ENCODE data around the gene HARS1.
A peak's percentile ranks its signal among the peaks of the same experiment; 100 is the strongest.
"Not testable (repeated sequence)": the region's sequence is repeated elsewhere in the genome, so short reads cannot be mapped to it uniquely, and the experiment has no call there.

HARS1 gene

DNA sequence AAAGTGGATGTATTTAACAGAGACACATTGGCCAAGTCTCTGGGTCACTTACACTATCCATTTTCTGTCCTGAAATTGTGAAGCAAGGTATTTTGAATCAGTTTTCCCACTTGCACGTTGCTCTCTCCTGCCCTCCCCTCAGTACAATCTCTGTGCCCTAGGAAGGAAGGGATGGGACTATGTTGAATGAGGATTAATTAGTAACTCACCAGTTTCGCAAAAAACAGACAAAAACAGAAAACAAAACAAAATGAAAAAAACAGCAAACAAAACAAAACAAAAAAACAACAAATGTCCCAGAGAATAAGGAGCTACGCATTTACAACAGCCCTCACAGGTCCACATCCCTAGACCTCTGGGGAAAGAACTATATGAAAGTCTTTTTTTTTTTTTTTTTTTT lies 57.1 kb downstream of the HARS1 start:
- H3K4me3 ChIP-seq (ENCODE audit: low read length in 2 of 2), result no peak overlapping the region
- no peaks in the 10 kb centered on the region for H3K36me3 ChIP-seq (ENCODE audit: control insufficient read depth in 2 of 2, insufficient read depth in 2 of 2, low read length in 2 of 2)
- H3K27ac ChIP-seq (ENCODE audit: low read depth in 2 of 2, low read length in 2 of 2), result peak overlapping the region in 1 of 2 donors; percentile 55
- no peaks in the 10 kb centered on the region for H3K27me3 ChIP-seq (ENCODE audit: control insufficient read depth in 2 of 2, insufficient read depth in 2 of 2, low read length in 2 of 2)
- no peak overlapping the region for H3K9ac ChIP-seq (ENCODE audit: low read depth in 1 of 2, low read length in 2 of 2)
- peaks cover 22 to 27% of the 10 kb centered on the region in 2 donors for H3K4me1 ChIP-seq (ENCODE audit: control insufficient read depth in 2 of 2, insufficient read depth in 2 of 2, low read length in 2 of 2)
- no peaks in the 10 kb centered on the region for H3K9me3 ChIP-seq (ENCODE audit: control insufficient read depth in 2 of 2, low read length in 2 of 2)

DNA sequence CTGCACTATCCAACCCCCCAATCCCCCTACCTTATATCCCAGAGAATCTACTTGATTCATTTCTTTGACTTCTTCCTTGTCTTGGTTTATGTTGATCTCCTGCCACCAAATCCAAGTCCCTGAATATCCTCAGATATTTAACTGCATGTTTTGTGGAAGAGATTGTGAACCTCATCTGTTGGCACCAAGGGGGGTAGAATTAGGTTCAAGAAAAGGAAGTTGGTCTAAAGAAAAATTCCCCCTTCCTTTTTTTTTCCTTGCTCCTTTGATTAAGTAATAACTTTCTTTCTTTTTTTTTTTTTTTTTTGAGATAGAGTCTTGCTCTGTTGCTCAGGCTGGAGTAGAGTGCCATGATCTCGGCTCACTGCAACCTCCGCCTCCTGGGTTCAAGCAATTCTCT lies 57.7 kb downstream of the HARS1 start:
- H3K9ac ChIP-seq (ENCODE audit: low read depth in 1 of 2, low read length in 2 of 2), result peak overlapping the region; percentile 77 to 86
- peak overlapping the region; percentile 80 to 87 for H3K27ac ChIP-seq (ENCODE audit: low read depth in 2 of 2, low read length in 2 of 2)
- no peaks in the 10 kb centered on the region for H3K27me3 ChIP-seq (ENCODE audit: control insufficient read depth in 2 of 2, insufficient read depth in 2 of 2, low read length in 2 of 2)
- H3K4me3 ChIP-seq (ENCODE audit: low read length in 2 of 2), result peak overlapping the region; percentile 79 to 91
- no peaks in the 10 kb centered on the region for H3K9me3 ChIP-seq (ENCODE audit: control insufficient read depth in 2 of 2, low read length in 2 of 2)
- peaks cover 22 to 27% of the 10 kb centered on the region in 2 donors for H3K4me1 ChIP-seq (ENCODE audit: control insufficient read depth in 2 of 2, insufficient read depth in 2 of 2, low read length in 2 of 2)
- no peaks in the 10 kb centered on the region for H3K36me3 ChIP-seq (ENCODE audit: control insufficient read depth in 2 of 2, insufficient read depth in 2 of 2, low read length in 2 of 2)

- H3K27ac ChIP-seq (ENCODE audit: low read depth in 2 of 2, low read length in 2 of 2), result peak within 1 kb of the TSS; percentile 80 to 87
- H3K9ac ChIP-seq (ENCODE audit: low read depth in 1 of 2, low read length in 2 of 2), result peak within 1 kb of the TSS; percentile 77 to 86
- H3K36me3 ChIP-seq (ENCODE audit: control insufficient read depth in 2 of 2, insufficient read depth in 2 of 2, low read length in 2 of 2), result no peaks in the 10 kb centered on the region
- H3K4me1 ChIP-seq (ENCODE audit: control insufficient read depth in 2 of 2, insufficient read depth in 2 of 2, low read length in 2 of 2), result peaks cover 22 to 27% of the 10 kb centered on the region in 2 donors
- H3K9me3 ChIP-seq (ENCODE audit: control insufficient read depth in 2 of 2, low read length in 2 of 2), result no peaks in the 10 kb centered on the region
- no peaks in the 10 kb centered on the region for H3K27me3 ChIP-seq (ENCODE audit: control insufficient read depth in 2 of 2, insufficient read depth in 2 of 2, low read length in 2 of 2)
- peak within 1 kb of the TSS; percentile 79 to 91 for H3K4me3 ChIP-seq (ENCODE audit: low read length in 2 of 2)
Measured at GRCh38 chr5:140633021-140633471, 58.1 kb downstream of the HARS1 start, which contains the start of gene CD14. TSS of gene CD14 (minus strand) at chr5:140633175. CDS start at chr5:140633071, 104 bp downstream.

DNA sequence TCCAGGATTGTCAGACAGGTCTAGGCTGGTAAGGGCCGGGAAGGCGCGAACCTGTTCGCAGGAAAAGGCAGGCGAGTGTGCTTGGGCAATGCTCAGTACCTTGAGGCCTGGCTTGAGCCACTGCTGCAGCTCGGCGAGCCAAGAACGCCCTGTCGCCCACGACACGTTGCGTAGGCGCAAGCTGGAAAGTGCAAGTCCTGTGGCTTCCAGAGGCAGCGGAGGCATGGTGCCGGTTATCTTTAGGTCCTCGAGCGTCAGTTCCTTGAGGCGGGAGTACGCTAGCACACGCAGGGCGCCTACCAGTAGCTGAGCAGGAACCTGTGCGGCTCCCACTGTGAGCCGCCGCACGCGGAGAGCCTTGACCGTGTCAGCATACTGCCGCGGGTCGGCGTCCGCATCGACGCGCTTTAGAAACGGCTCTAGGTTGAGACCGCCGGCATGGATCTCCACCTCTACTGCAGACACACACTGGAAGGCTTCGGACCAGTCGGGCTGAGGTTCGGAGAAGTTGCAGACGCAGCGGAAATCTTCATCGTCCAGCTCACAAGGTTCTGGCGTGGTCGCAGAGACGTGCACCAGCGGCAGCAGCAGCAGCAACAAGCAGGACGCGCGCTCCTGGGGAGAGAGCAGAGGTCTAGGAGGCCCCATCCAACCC lies 58.7 kb downstream of the HARS1 start:
- Histone ChIP-seq H3K27ac (ENCODE audit: low read depth in 2 of 2, low read length in 2 of 2) (peak overlapping the region; percentile 80 to 87), H3K36me3 (ENCODE audit: control insufficient read depth in 2 of 2, insufficient read depth in 2 of 2, low read length in 2 of 2) (no peaks in the 10 kb centered on the region), H3K9me3 (ENCODE audit: control insufficient read depth in 2 of 2, low read length in 2 of 2) (no peaks in the 10 kb centered on the region), H3K9ac (ENCODE audit: low read depth in 1 of 2, low read length in 2 of 2) (peak overlapping the region; percentile 77 to 86), H3K27me3 (ENCODE audit: control insufficient read depth in 2 of 2, insufficient read depth in 2 of 2, low read length in 2 of 2) (no peaks in the 10 kb centered on the region), H3K4me1 (ENCODE audit: control insufficient read depth in 2 of 2, insufficient read depth in 2 of 2, low read length in 2 of 2) (peaks cover 22 to 27% of the 10 kb centered on the region in 2 donors), H3K4me3 (ENCODE audit: low read length in 2 of 2) (peak overlapping the region; percentile 79 to 91)

DNA sequence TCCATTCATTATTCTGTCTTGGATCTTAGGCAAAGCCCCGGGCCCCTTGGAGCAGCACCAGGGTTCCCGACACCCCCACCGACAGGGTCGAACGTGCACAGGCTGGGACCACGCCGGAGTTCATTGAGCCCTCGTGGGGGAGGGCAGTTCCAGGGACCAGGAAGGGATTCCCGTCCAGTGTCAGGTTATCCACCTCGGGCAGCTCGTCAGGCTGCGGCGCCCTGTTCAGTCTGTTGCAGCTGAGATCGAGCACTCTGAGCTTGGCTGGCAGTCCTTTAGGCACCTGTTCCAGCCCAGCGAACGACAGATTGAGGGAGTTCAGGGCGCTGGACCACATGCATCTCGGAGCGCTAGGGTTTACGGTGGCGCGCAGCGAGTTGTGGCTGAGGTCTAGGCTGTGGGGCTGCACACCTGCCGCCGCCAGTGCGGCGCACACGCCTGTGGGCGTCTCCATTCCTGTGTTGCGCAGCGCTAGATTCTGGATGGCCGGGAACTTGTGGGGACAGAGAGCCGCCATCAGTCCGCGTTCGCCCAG lies 59.3 kb downstream of the HARS1 start:
- Histone ChIP-seq H3K4me3 (ENCODE audit: low read length in 2 of 2) (peak overlapping the region; percentile 79 to 91), H3K27ac (ENCODE audit: low read depth in 2 of 2, low read length in 2 of 2) (peak overlapping the region; percentile 80 to 87), H3K36me3 (ENCODE audit: control insufficient read depth in 2 of 2, insufficient read depth in 2 of 2, low read length in 2 of 2) (no peaks in the 10 kb centered on the region), H3K9me3 (ENCODE audit: control insufficient read depth in 2 of 2, low read length in 2 of 2) (no peaks in the 10 kb centered on the region), H3K4me1 (ENCODE audit: control insufficient read depth in 2 of 2, insufficient read depth in 2 of 2, low read length in 2 of 2) (peaks cover 22 to 27% of the 10 kb centered on the region in 2 donors), H3K9ac (ENCODE audit: low read depth in 1 of 2, low read length in 2 of 2) (peak overlapping the region; percentile 77 to 86), H3K27me3 (ENCODE audit: control insufficient read depth in 2 of 2, insufficient read depth in 2 of 2, low read length in 2 of 2) (no peaks in the 10 kb centered on the region)

- no peaks in the 10 kb centered on the region for H3K27me3 ChIP-seq (ENCODE audit: control insufficient read depth in 2 of 2, insufficient read depth in 2 of 2, low read length in 2 of 2)
- peak overlapping the region; percentile 27 to 77 for H3K9ac ChIP-seq (ENCODE audit: low read depth in 1 of 2, low read length in 2 of 2)
- H3K27ac ChIP-seq (ENCODE audit: low read depth in 2 of 2, low read length in 2 of 2), result peak overlapping the region; percentile 80 to 87
- peaks cover 22 to 27% of the 10 kb centered on the region in 2 donors for H3K4me1 ChIP-seq (ENCODE audit: control insufficient read depth in 2 of 2, insufficient read depth in 2 of 2, low read length in 2 of 2)
- no peaks in the 10 kb centered on the region for H3K9me3 ChIP-seq (ENCODE audit: control insufficient read depth in 2 of 2, low read length in 2 of 2)
- H3K36me3 ChIP-seq (ENCODE audit: control insufficient read depth in 2 of 2, insufficient read depth in 2 of 2, low read length in 2 of 2), result no peaks in the 10 kb centered on the region
- H3K4me3 ChIP-seq (ENCODE audit: low read length in 2 of 2), result peak overlapping the region; percentile 14 to 91
Measured at GRCh38 chr5:140631036-140631417, 60.1 kb downstream of the HARS1 start.

- Histone ChIP-seq H3K36me3 (ENCODE audit: control insufficient read depth in 2 of 2, insufficient read depth in 2 of 2, low read length in 2 of 2) (no peaks in the 10 kb centered on the region), H3K27me3 (ENCODE audit: control insufficient read depth in 2 of 2, insufficient read depth in 2 of 2, low read length in 2 of 2) (no peaks in the 10 kb centered on the region), H3K9ac (ENCODE audit: low read depth in 1 of 2, low read length in 2 of 2) (peak overlapping the region; percentile 27 to 77), H3K4me1 (ENCODE audit: control insufficient read depth in 2 of 2, insufficient read depth in 2 of 2, low read length in 2 of 2) (peaks cover 22 to 27% of the 10 kb centered on the region in 2 donors), H3K27ac (ENCODE audit: low read depth in 2 of 2, low read length in 2 of 2) (peak overlapping the region; percentile 80 to 87), H3K4me3 (ENCODE audit: low read length in 2 of 2) (peak overlapping the region; percentile 14 to 91), H3K9me3 (ENCODE audit: control insufficient read depth in 2 of 2, low read length in 2 of 2) (no peaks in the 10 kb centered on the region)
Measured at GRCh38 chr5:140630292-140631035, 60.7 kb downstream of the HARS1 start.

- Histone ChIP-seq H3K4me1 (ENCODE audit: control insufficient read depth in 2 of 2, insufficient read depth in 2 of 2, low read length in 2 of 2) (peaks cover 22 to 27% of the 10 kb centered on the region in 2 donors), H3K9ac (ENCODE audit: low read depth in 1 of 2, low read length in 2 of 2) (no peak overlapping the region), H3K9me3 (ENCODE audit: control insufficient read depth in 2 of 2, low read length in 2 of 2) (no peaks in the 10 kb centered on the region), H3K27ac (ENCODE audit: low read depth in 2 of 2, low read length in 2 of 2) (no peak overlapping the region), H3K27me3 (ENCODE audit: control insufficient read depth in 2 of 2, insufficient read depth in 2 of 2, low read length in 2 of 2) (no peaks in the 10 kb centered on the region), H3K36me3 (ENCODE audit: control insufficient read depth in 2 of 2, insufficient read depth in 2 of 2, low read length in 2 of 2) (no peaks in the 10 kb centered on the region), H3K4me3 (ENCODE audit: low read length in 2 of 2) (no peak overlapping the region)
Measured at GRCh38 chr5:140628711-140629110, 62.5 kb downstream of the HARS1 start.

DNA sequence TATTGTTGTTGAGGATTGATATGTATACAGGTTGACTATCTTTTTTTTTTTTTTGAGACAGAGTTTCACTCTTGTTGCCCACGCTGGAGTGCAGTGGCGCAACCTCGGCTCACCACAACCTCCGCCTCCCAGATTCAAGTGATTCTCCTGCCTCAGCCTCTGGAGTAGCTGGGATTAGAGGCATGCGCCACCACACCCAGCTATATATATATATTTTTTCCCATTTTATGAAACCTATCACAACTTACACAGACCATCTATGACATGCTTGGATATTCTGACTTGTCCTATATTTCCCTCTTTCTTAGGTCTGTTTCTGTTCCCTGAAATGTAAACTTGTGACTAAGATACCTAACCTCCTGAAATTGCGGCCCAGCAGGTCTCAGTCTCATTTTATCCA lies 63.2 kb downstream of the HARS1 start:
- Histone ChIP-seq H3K4me3 (ENCODE audit: low read length in 2 of 2) (no peak overlapping the region), H3K9ac (ENCODE audit: low read depth in 1 of 2, low read length in 2 of 2) (no peak overlapping the region), H3K27ac (ENCODE audit: low read depth in 2 of 2, low read length in 2 of 2) (no peak overlapping the region), H3K27me3 (ENCODE audit: control insufficient read depth in 2 of 2, insufficient read depth in 2 of 2, low read length in 2 of 2) (no peaks in the 10 kb centered on the region), H3K9me3 (ENCODE audit: control insufficient read depth in 2 of 2, low read length in 2 of 2) (no peaks in the 10 kb centered on the region), H3K36me3 (ENCODE audit: control insufficient read depth in 2 of 2, insufficient read depth in 2 of 2, low read length in 2 of 2) (no peaks in the 10 kb centered on the region), H3K4me1 (ENCODE audit: control insufficient read depth in 2 of 2, insufficient read depth in 2 of 2, low read length in 2 of 2) (peaks cover 16 to 21% of the 10 kb centered on the region in 2 donors)

DNA sequence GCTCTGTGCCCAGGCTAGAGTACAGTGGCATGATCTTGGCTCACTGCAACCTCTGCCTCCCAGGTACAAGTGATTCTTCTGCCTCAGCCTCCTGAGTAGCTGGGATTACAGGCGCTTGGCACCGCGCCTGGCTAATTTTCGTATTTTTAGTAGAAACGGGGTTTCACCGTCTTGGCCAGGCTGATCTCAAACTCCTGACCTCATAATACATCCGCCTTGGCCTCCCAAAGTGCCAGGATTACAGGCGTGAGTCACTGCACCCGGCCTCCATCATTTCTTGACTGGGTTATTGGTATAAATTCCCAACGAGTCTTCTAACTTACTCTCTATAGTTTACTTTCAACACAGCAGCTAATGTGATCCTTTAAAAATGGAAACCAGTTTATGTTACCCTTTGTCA lies 66.3 kb downstream of the HARS1 start:
- not testable (repeated sequence) for H3K4me3 ChIP-seq (ENCODE audit: low read length in 2 of 2); H3K9me3 ChIP-seq (ENCODE audit: control insufficient read depth in 2 of 2, low read length in 2 of 2); H3K36me3 ChIP-seq (ENCODE audit: control insufficient read depth in 2 of 2, insufficient read depth in 2 of 2, low read length in 2 of 2); H3K4me1 ChIP-seq (ENCODE audit: control insufficient read depth in 2 of 2, insufficient read depth in 2 of 2, low read length in 2 of 2); H3K27me3 ChIP-seq (ENCODE audit: control insufficient read depth in 2 of 2, insufficient read depth in 2 of 2, low read length in 2 of 2); H3K27ac ChIP-seq (ENCODE audit: low read depth in 2 of 2, low read length in 2 of 2); H3K9ac ChIP-seq (ENCODE audit: low read depth in 1 of 2, low read length in 2 of 2)
